AG04450 (cell line): Measurements from ENCODE around the gene C5AR1. TPM values are rescaled to one million over a fixed set of nuclear protein-coding genes. Genes with fewer than 3 reads are reported as not detected.
A peak's percentile ranks its signal among the peaks of the same experiment; 100 is the strongest.
"Not testable (repeated sequence)": the region's sequence is repeated elsewhere in the genome, so short reads cannot be mapped to it uniquely, and the experiment has no call there.

Experiments
- CTCF ChIA-PET: fragments of 300-600, 350-600 bp; formaldehyde crosslinking; extraction: SDS; loops from one replicate; lab custom pipeline; 2022; ENCODE audit warnings: antibody characterized with exemption, inconsistent platforms; lab: Charles Lee
- POLR2A ChIA-PET: fragments of 350-600 bp; formaldehyde crosslinking; extraction: SDS; loops from one replicate; lab custom pipeline; 2021; ENCODE audit warnings: antibody characterized with exemption, inconsistent platforms; lab: Yijun Ruan, JAX
- DNase-seq: peaks from one replicate; pipeline ENCODE4 v3.0.0-alpha.2; 2011; ENCODE audit warnings: low read depth, low spot score
- H3K27ac ChIP-seq: one replicate; pipeline ENCODE4 v1.5.1; 2012; ENCODE audit warnings: low read depth, low read length, control low read depth
- H3K27me3 ChIP-seq: one replicate; pipeline ENCODE4 v1.6.0; 2012; ENCODE audit warnings: low read length; ENCODE audit not compliant: control insufficient read depth, insufficient read depth
- H3K4me3 ChIP-seq: 2 replicates; pipeline ENCODE4 v1.5.1; 2011; ENCODE audit warnings: mild to moderate bottlenecking, low read depth, low read length, control low read depth
- H3K9me3 ChIP-seq: 2 replicates; pipeline ENCODE4 v1.5.1; 2012; ENCODE audit warnings: low read length; ENCODE audit not compliant: control insufficient read depth, insufficient read depth
- polyA plus RNA-seq: library from polyadenylated mRNA; depleted of rRNA; stranded (reverse); fragments of >200 nt; gene quantifications from 2 replicates; pipeline ENCODE4 v1.2.3, GENCODE V29; 2011
- TF ChIP-seq, protein P1 (sequence below): IDR thresholded peaks from 2 replicates; pipeline ENCODE4 v1.5.1; 2011; ENCODE audit warnings: low read depth, low read length, control low read depth, inconsistent platforms

Gene C5AR1
- polyA plus RNA-seq, 1 experiment = 0.53 TPM

- Histone ChIP-seq H3K9me3 (peaks cover 5% of the 10 kb centered on the region; the same call in 1 of the 2 replicates), H3K4me3 (no peak overlapping the region), H3K27me3 (no peaks in the 10 kb centered on the region), H3K27ac (no peak overlapping the region)
- TF ChIP-seq, protein P1, sequence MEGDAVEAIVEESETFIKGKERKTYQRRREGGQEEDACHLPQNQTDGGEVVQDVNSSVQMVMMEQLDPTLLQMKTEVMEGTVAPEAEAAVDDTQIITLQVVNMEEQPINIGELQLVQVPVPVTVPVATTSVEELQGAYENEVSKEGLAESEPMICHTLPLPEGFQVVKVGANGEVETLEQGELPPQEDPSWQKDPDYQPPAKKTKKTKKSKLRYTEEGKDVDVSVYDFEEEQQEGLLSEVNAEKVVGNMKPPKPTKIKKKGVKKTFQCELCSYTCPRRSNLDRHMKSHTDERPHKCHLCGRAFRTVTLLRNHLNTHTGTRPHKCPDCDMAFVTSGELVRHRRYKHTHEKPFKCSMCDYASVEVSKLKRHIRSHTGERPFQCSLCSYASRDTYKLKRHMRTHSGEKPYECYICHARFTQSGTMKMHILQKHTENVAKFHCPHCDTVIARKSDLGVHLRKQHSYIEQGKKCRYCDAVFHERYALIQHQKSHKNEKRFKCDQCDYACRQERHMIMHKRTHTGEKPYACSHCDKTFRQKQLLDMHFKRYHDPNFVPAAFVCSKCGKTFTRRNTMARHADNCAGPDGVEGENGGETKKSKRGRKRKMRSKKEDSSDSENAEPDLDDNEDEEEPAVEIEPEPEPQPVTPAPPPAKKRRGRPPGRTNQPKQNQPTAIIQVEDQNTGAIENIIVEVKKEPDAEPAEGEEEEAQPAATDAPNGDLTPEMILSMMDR = no peak
- no peak for DNase-seq
- CTCF ChIA-PET = interaction anchor here (3.6 kb wide), 1 partner anchor 10 kb away, joined by 31 read pairs; the partner anchor contains the start of gene DHX34
- POLR2A ChIA-PET = interaction anchor here (0.6 kb wide), 1 partner anchor 85 kb away, joined by 7 read pairs; no protein-coding TSS in a partner anchor
Observed at GRCh38 chr19:47358936-47359335, 49.3 kb downstream of the C5AR1 start.

DNA sequence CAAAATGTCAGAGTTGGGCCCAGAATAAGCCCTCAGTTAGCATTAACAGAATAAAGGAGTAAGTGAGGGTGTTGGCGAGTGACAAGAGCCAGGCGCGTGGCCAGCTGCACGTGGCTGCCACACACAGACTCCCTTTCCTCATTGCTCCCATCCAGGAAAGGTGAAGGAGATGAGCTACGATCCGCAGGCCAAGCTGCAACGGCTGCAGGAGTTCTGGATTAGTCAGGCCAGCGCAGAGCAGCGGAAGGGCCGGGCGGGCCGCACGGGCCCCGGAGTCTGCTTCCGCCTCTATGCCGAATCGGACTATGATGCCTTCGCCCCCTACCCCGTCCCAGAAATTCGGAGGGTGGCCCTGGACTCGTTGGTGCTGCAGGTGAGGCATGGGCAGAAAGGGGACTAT is 52.7 kb downstream of the C5AR1 start:
- DNase-seq = no peak
- ChIA-PET CTCF (interaction anchor here (1.7 to 2.1 kb wide), 2 partner anchors 13 to 29 kb away, joined by 5 to 10 read pairs; partner anchors contain the start of gene DHX34), POLR2A (no interaction called here)
- TF ChIP-seq, protein P1 = no peak
- no peak overlapping the region for H3K27ac ChIP-seq
- peaks cover 5% of the 10 kb centered on the region; the same call in 1 of the 2 replicates for H3K9me3 ChIP-seq
- no peaks in the 10 kb centered on the region for H3K27me3 ChIP-seq
- no peak overlapping the region for H3K4me3 ChIP-seq

DNA sequence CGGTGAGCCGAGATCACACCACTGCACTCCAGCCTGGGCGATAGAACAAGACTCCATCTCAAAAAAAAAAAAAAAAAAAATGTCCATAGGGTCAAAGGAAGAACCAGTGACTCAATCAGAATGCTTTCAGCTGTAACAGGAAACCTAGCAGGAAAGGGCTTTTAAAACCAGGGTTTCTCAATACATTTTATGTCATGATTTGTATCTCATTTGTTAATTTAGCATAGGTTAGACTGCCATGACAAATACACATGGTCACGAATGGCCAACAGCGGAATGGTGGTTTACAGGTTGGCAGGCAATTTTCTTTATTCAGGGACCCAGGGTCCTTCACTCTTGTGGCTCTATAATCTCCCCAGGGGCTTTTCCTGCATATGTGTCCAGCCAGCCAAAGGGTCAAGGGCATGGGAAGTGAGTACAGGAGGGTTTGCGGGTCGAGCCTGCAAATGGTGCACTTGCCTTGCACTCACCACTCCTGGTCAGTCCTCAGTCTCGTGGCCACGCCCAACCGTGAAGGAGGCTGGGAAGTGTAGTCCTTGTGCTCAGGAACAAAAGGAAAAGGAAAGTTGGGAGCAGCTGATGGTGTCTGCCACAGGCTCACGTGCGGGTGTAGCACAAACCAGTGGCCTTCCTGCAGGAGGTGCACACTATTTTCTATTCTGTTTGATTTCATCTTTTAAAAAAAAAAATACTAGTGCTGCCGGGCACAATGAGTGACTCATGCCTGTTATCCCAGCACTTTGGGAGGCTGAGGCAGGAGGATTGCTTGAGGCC is 54.3 kb downstream of the C5AR1 start:
- no peak for DNase-seq
- H3K27me3 ChIP-seq = no peaks in the 10 kb centered on the region
- TF ChIP-seq, protein P1 = no peak
- no peak overlapping the region for H3K27ac ChIP-seq
- no peak overlapping the region for H3K4me3 ChIP-seq
- POLR2A ChIA-PET = interaction anchor here (0.6 to 0.7 kb wide), 2 partner anchors 414 to 1572 kb away, joined by 3 to 4 read pairs; no protein-coding TSS in a partner anchor
- CTCF ChIA-PET = interaction anchor here (0.6 to 1.2 kb wide), 3 partner anchors 15 to 634 kb away, joined by 3 to 5 read pairs (median 4); partner anchors contain the start of gene DHX34
- H3K9me3 ChIP-seq = no peaks in the 10 kb centered on the region

- H3K9me3 ChIP-seq, H3K4me3 ChIP-seq, H3K27ac ChIP-seq, H3K27me3 ChIP-seq, DNase-seq, POLR2A ChIA-PET: not testable (repeated sequence)
- CTCF ChIA-PET = interaction anchor here (0.6 to 1.2 kb wide), 3 partner anchors 17 to 45 kb away, joined by 3 to 8 read pairs (median 4); partner anchors contain the start of gene DHX34
Observed at GRCh38 chr19:47365455-47365854, 55.8 kb downstream of the C5AR1 start.

GRCh38 chr19:47370045-47370611 is 60.5 kb downstream of the C5AR1 start:
- Histone ChIP-seq H3K27me3 (no peaks in the 10 kb centered on the region), H3K9me3 (no peaks in the 10 kb centered on the region), H3K4me3 (no peak overlapping the region), H3K27ac (peak overlapping the region; percentile 52)
- ChIA-PET CTCF (interaction anchor here (0.7 to 4.4 kb wide), 4 partner anchors 12 to 22 kb away, joined by 3 to 28 read pairs (median 10); partner anchors contain the start of gene DHX34), POLR2A (interaction anchor here (0.6 to 1.0 kb wide), 2 partner anchors 61 to 114 kb away, joined by 3 read pairs; partner anchors contain the start of gene C5AR1)
- TF ChIP-seq, protein P1 = no peak
- DNase-seq = peak; percentile 23
